GM12892 (cell line): Measurements from ENCODE around the gene MYO1E.

ENCODE experiments used
- DNase-seq: peaks from one replicate; pipeline ENCODE4 v3.0.0; 2011; ENCODE audit not compliant: insufficient read length
- FAIRE-seq: peaks from 2 replicates; lab custom pipeline; 2011; peaks lifted over from hg19 to GRCh38; lab: Jason Lieb, UNC
- POLR2A ChIP-seq: IDR thresholded peaks from 2 replicates; pipeline ENCODE4 v1.6.1; 2011; ENCODE audit warnings: low read depth, low read length, control low read depth
- POLR2AphosphoS5 ChIP-seq: IDR thresholded peaks from 2 replicates; pipeline ENCODE4 v1.6.1; 2011; ENCODE audit warnings: low read depth, low read length, control low read depth
- TAF1 ChIP-seq: IDR thresholded peaks from 2 replicates; pipeline ENCODE4 v1.6.1; 2011; ENCODE audit warnings: low read depth, mild to moderate bottlenecking, control low read depth, low read length, borderline replicate concordance

MYO1E gene

GRCh38 chr15:59355730-59356129 is 16.9 kb downstream of the MYO1E start:
- DNase-seq: no peak
- no peak for FAIRE-seq
- TF ChIP-seq POLR2A (no peak), POLR2AphosphoS5 (no peak), TAF1 (no peak)

- no peak for DNase-seq
- TF ChIP-seq POLR2AphosphoS5: no peak
- TF ChIP-seq POLR2A: no peak
- no peak for TF ChIP-seq TAF1
- FAIRE-seq: peak; percentile 67
Measured at GRCh38 chr15:59354417-59355031, 18.1 kb downstream of the MYO1E start.

GRCh38 chr15:59353994-59354416 is 18.7 kb downstream of the MYO1E start:
- FAIRE-seq (no peak), DNase-seq (no peak)
- no peak for TF ChIP-seq POLR2AphosphoS5
- no peak for TF ChIP-seq TAF1
- TF ChIP-seq POLR2A: no peak

GRCh38 chr15:59352683-59353082 is 20.0 kb downstream of the MYO1E start:
- TF ChIP-seq POLR2AphosphoS5 (no peak), TAF1 (no peak), POLR2A (no peak)
- FAIRE-seq: no peak
- DNase-seq: no peak

GRCh38 chr15:59352189-59352588 is 20.5 kb downstream of the MYO1E start:
- peak; percentile 53 for FAIRE-seq
- TF ChIP-seq TAF1: no peak
- no peak for TF ChIP-seq POLR2A
- TF ChIP-seq POLR2AphosphoS5: no peak
- no peak for DNase-seq

- FAIRE-seq (no peak), DNase-seq (no peak)
- no peak for TF ChIP-seq TAF1
- TF ChIP-seq POLR2AphosphoS5: no peak
- no peak for TF ChIP-seq POLR2A
Measured at GRCh38 chr15:59350421-59350732, 22.3 kb downstream of the MYO1E start.

- no peak for DNase-seq
- TF ChIP-seq POLR2A: no peak
- no peak for TF ChIP-seq POLR2AphosphoS5
- TF ChIP-seq TAF1: no peak
- peak; percentile 70 for FAIRE-seq
Measured at GRCh38 chr15:59349680-59350420, 22.8 kb downstream of the MYO1E start.

GRCh38 chr15:59347915-59348314 is 24.8 kb downstream of the MYO1E start:
- DNase-seq (no peak), FAIRE-seq (no peak)
- no peak for TF ChIP-seq POLR2AphosphoS5
- TF ChIP-seq POLR2A: no peak
- TF ChIP-seq TAF1: no peak

- TF ChIP-seq TAF1: no peak
- no peak for TF ChIP-seq POLR2A
- TF ChIP-seq POLR2AphosphoS5: no peak
- FAIRE-seq: no peak
- DNase-seq: no peak
Measured at GRCh38 chr15:59346951-59347350, 25.7 kb downstream of the MYO1E start.

GRCh38 chr15:59345326-59345725 is 27.3 kb downstream of the MYO1E start:
- DNase-seq: no peak
- no peak for TF ChIP-seq POLR2AphosphoS5
- no peak for TF ChIP-seq TAF1
- TF ChIP-seq POLR2A: no peak
- no peak for FAIRE-seq

GRCh38 chr15:59344311-59344710 is 28.4 kb downstream of the MYO1E start:
- no peak for DNase-seq
- no peak for TF ChIP-seq POLR2AphosphoS5
- no peak for TF ChIP-seq POLR2A
- no peak for TF ChIP-seq TAF1
- FAIRE-seq: no peak

- TF ChIP-seq POLR2AphosphoS5 (no peak), POLR2A (no peak), TAF1 (no peak)
- no peak for FAIRE-seq
- DNase-seq: no peak
Measured at GRCh38 chr15:59340325-59340724, 32.3 kb downstream of the MYO1E start.
